ENCODE data around the gene AGK.

DNA sequence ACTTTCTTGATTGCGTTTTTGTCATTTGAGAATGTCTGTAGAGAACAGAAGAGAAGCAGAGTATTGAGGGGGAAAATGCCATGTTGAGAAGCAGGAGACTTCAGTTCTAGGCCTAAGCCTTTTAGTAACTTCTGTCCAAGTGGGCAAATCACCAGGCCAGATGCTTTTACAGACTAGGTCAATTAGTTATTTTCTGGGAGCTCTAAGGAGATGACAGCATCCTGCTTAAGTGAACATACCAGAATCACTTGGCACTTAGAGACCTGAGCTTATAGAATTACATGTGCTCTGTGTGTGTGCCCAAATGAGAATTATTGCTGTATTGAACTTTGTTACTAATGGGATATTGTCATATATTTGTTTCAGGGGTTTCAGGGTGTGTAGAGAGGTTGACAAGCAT, 24.0 kb downstream of the AGK start:
- no peak for TF ChIP-seq POLR2A (IDR thresholded peaks at IDR 0.05)
- TF ChIP-seq CTCF (IDR thresholded peaks at IDR 0.05): no peak
- no peak for TF ChIP-seq POLR2AphosphoS5 (IDR thresholded peaks at IDR 0.05)
